ENCODE measurements around the gene ACRV1.
"Not testable (repeated sequence)": the region's sequence is repeated elsewhere in the genome, so short reads cannot be mapped to it uniquely, and the experiment has no call there.

ACRV1 gene, protein sequence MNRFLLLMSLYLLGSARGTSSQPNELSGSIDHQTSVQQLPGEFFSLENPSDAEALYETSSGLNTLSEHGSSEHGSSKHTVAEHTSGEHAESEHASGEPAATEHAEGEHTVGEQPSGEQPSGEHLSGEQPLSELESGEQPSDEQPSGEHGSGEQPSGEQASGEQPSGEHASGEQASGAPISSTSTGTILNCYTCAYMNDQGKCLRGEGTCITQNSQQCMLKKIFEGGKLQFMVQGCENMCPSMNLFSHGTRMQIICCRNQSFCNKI

GRCh38 chr11:125680747-125681146 is at the start of gene ACRV1:
Gene ACRV1, minus strand, starts transcription at chr11:125680847. Its CDS starts 67 bp downstream, at chr11:125680780.
- no peak for DNase-seq

GRCh38 chr11:125728969-125729368 is 48.3 kb upstream of the ACRV1 start:
- no peak for DNase-seq

DNA sequence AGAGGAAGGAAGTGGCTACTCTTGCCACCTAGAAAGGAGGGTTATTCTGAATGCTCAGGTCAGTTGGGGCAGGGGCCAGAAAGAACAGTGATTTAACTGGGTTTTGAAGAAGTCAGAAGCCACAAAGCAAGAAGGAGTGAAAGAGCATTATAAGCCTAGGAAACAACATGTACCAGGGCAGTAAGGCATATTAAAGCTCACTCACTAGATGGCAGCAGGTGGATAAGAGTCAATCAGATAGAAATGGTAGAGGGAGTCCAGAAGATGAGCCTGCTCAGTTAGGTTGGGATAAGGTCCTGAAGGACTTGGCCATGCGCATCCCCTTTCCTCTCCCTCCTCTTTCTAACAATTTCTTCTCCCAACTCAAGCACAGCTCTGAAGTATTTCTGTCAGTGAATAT is 43.5 kb upstream of the ACRV1 start:
- no peak for DNase-seq

DNA sequence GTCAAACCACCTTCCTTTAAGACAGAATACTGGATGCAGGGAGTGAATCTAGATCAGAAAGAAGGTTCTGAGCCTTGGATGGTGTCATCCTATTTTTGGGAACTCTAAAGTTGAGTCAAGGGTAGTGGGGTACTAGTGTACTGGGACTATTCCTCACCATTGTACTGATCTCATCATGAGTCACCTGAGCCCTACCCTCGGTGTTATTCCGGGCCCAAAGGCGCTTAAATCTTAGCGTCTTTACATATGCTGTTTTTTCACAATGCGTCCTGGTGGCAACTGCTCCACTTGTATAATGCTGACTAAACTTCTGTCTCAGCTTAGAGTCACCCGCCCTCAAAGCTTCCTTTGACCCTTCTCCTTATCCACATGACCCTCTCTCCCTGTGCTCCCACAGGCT is 40.1 kb upstream of the ACRV1 start:
- no peak for DNase-seq

- not testable (repeated sequence) for DNase-seq
These were observed 24.0 kb upstream of the ACRV1 start for GRCh38 chr11:125704686-125705085.

DNA sequence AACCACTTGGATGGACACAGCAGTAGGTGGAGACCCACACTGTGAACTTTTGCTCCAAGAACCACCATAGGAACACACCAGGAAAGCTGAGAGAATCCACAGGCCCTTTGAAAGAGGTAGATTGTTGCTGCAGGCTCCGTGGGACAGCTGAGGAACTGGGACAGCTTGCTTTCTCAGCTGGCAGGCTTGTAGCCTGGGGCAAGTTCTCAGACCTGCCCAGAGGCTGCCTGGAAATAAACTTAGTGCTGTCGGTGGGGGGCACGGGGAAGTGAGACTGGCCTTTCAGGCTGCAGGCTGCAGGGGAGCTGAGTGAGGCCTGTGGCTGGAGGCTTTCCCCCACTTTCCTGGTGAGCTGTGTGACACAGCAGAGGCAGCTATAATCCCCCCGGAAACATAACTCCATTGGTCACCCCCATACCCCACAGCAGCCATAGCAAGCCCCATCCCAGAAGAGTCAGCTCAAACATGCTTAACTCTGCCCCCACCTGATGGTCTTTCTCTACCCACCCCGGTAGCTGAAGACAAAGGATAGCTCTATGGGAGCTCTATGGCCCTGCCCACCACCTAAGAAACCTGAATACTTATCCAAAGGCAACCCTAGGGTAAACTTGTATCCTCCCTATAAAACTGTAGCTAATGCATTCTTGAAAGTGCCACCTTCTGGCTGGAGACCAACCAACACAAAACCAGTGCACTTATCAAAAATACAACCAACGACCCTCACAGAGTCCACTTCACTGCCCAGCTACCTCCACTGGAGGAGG is 21.4 kb upstream of the ACRV1 start:
- DNase-seq = no peak

GRCh38 chr11:125701018-125701610 is 20.5 kb upstream of the ACRV1 start:
- no peak for DNase-seq

DNA sequence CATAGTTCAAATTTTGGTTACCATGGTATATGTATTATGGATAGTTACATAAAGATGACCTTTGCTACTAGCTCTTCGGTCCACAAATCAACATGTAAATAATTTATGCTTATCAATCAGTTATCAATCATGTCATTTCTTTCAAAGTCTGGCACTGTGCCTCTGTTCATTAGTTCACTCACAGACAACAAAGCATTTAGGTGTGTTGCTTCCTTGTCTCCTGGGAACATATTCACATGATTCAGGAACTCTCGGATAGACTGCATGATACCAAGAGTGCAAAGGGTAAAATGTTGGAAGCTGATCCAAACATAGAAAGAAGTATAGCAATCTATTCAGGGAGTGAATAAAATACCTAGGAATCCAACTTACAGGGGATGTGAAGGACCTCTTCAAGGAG is 14.3 kb upstream of the ACRV1 start:
- no peak for DNase-seq

DNA sequence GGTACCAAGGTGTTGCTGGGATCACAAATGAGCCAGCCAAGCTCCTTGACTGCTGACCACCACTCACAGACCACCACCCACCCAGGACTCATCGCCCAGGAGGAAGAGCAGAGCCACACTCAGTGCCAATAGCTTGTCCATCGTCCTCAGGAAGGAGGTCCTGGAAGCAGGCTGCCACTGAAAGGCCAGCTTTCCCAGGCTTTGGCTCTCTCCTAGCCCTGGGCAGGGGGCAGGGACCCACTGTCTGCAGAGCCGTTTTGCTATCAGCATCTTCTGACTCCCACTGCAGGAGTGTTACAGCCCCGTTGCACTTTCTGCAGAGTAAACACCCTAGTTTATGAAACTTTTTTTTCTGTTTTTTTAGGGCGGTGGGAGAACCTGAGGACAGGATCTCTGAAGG is 12.2 kb upstream of the ACRV1 start:
- DNase-seq = no peak

- no peak for DNase-seq
These were observed 9.4 kb upstream of the ACRV1 start for GRCh38 chr11:125690006-125690405.

DNA sequence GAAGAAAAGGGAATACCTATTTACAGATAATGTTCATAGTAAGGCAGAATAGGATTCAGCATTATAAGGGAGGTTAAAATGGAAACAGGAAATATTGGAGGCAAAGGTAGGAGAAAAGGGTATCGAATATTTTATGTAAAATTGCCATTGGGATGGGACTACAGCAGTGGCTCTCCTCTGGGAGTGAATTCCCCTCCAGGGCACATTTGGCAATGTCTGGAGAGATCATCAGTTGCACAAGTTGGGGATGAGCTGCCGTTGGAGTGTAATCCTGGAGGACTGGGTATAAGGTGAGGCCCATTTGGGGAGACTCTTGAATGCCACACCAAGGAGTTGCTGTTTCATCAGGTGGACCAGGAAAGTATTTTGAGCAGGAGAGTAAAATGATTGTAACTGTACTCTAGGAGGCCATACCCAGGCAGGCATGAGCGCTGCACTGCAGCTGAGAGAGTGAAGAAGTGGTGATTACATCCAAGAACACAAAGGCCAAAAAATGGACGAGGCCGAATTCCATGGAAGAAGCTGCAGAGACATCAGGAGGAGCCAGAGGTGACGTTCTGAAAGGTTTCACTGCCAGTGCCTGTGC is 8.7 kb upstream of the ACRV1 start:
- no peak for DNase-seq

GRCh38 chr11:125688632-125689031 is 8.0 kb upstream of the ACRV1 start:
- no peak for DNase-seq

DNA sequence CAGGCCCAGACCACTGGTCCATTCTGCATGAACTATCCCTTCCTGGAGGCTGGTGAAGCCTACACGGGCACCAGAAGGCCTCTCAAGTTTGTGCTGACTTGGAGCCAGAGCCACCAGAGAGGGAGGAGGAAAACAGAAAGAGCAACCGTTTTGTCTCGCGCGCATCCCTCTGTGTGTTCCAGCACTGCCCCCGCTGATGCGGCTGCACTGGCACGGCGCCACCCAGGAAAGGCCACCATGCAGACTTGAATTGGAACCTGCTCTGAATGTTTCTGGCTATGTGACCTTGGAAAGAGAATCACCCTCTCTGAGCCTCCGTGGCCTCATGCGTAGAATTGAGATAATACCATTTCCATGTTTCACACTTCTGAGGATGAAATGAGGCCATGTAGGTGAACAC is 7.4 kb upstream of the ACRV1 start:
- no peak for DNase-seq

GRCh38 chr11:125685228-125685627 is 4.6 kb upstream of the ACRV1 start:
- no peak for DNase-seq

DNA sequence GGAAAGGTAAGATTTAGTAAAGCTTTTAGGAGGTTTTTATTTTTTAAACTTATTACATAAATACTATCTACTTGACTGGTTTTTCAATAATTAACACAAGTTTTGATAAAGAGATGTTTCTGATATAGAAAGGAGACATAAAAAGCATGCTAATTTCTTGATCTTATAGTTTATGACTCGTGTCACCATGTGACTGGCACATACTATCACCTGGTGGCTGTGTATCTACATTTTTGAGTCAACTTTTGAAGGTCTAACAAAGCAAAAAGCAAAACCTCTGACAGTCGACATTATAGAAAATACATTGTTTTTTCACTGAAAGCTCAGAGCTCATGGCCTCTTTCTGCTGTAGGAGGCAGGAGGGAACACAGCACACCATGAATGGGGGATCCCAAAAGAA is 810 bp downstream of the ACRV1 start:
- DNase-seq = no peak

GRCh38 chr11:125679397-125679796 is 1.2 kb downstream of the ACRV1 start:
- DNase-seq = no peak

DNA sequence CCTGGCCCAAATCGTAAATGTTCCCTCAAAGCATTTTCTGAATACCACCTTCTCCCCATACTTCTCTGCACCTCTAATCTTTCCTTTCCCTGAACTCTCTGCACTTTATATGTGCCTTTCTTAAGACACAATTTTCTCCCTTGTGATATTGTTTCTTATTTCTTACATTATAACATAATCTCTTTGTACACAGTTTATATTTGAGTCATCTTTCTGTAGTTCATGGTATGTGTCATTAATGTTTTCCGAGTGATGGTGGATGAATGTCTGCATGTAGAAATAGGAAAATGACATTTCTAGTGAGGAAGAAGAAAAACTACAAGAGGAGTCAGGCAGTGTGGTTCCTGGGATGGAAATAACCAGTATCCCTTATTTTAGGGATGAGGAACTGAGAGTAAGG is 5.5 kb downstream of the ACRV1 start:
- DNase-seq = no peak

- DNase-seq = no peak
These were observed 6.4 kb downstream of the ACRV1 start for GRCh38 chr11:125674210-125674609.

- no peak for DNase-seq
These were observed 9.1 kb downstream of the ACRV1 start for GRCh38 chr11:125671561-125671960.

- no peak for DNase-seq
These were observed 10.5 kb downstream of the ACRV1 start for GRCh38 chr11:125670172-125670571.

- no peak for DNase-seq
These were observed 13.5 kb downstream of the ACRV1 start for GRCh38 chr11:125667151-125667550.

DNA sequence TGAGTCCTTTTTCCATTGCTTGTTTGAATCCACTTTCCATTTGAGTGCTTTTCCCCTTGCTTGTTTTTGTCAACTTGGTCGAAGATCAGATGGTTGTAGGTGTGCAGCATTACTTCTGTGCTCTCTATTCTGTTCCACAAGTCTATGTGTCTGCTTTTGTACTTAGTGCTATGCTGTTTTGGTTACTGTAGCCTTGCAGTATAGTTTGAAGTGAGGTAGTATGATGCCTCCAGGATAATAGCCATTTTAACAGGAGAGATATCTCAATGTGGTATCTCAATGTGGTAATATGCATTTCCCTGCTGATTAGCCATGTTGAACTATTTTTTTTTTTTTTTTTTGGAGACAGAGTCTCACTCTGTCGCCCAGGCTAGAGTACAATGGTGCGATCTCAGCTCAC is 16.7 kb downstream of the ACRV1 start:
- DNase-seq = no peak

- DNase-seq = no peak
These were observed 18.0 kb downstream of the ACRV1 start for GRCh38 chr11:125662689-125663088.

Data from DMS 273 treated with DMSO at 0.1 percent for 48 hours (cell line).